ENCODE data around the gene DHX58. TPM values are rescaled to one million over a fixed set of nuclear protein-coding genes. Genes with fewer than 3 reads are reported as not detected.

The DHX58 gene
- total and polyA plus RNA-seq, 2 donors (not counting 1 experiment from before 2014, with no cell fraction given), result 39.7 to 57.6 TPM

- ATAC-seq (ENCODE audit: low read depth) (no peak), DNase-seq (no peak)
- peaks cover 0 to 19% (median 0%) of the 10 kb centered on the region in 3 donors for H3K9me3 ChIP-seq (ENCODE audit: control extremely low read depth in 1 of 3, control insufficient read depth in 2 of 3, insufficient read depth in 1 of 3, low read length in 2 of 3)
- 85% methylated on average over 7 of the region's 7 CpGs for WGBS (ENCODE audit: insufficient coverage)
- H3K9ac ChIP-seq (ENCODE audit: low read length), result no peak overlapping the region
- no peaks in the 10 kb centered on the region for H3K79me2 ChIP-seq (ENCODE audit: control insufficient read depth, insufficient read depth, low read length)
- peaks cover 9% of the 10 kb centered on the region for H3K27me3 Mint-ChIP-seq
- no peaks in the 10 kb centered on the region for H3K4me1 ChIP-seq (ENCODE audit: control insufficient read depth in 2 of 2, insufficient read depth in 2 of 2, low read length in 2 of 2)
- ChIA-PET POLR2A (no interaction called here), CTCF (interaction anchor here (1.2 to 1.5 kb wide), 2 partner anchors 10 to 61 kb away, joined by 3 to 5 read pairs; no protein-coding TSS in a partner anchor)
- peaks cover 0 to 8% (median 0%) of the 10 kb centered on the region in 4 experiments for H3K27me3 ChIP-seq (replicated peaks in 1 of 4; ENCODE audit: control extremely low read depth in 1 of 4, control insufficient read depth in 3 of 4, insufficient read depth in 4 of 4, low read length in 3 of 4)
- no peaks in the 10 kb centered on the region for H3K9me3 Mint-ChIP-seq (ENCODE audit: insufficient read depth)
- intact Hi-C loops (cut with micrococcal nuclease), result no loop called here
- H2AFZ ChIP-seq (ENCODE audit: insufficient read depth, low read depth, low read length, poor library complexity, severe bottlenecking), result no peak overlapping the region
- no peak overlapping the region for H3K4me3 ChIP-seq (ENCODE audit: control extremely low read depth in 1 of 5, extremely low read depth in 1 of 5, insufficient read depth in 1 of 5, low read depth in 2 of 5, low read length in 4 of 5)
- no peak overlapping the region for H3K4me3 Mint-ChIP-seq
- H3K27ac ChIP-seq (ENCODE audit: low read length in 2 of 2), result no peak overlapping the region
- no peaks in the 10 kb centered on the region for H4K20me1 ChIP-seq (ENCODE audit: control insufficient read depth, insufficient read depth, low read length, poor library complexity, severe bottlenecking)
- H3K4me1 Mint-ChIP-seq, result no peaks in the 10 kb centered on the region
- H3K36me3 ChIP-seq (replicated peaks in 1 of 2; ENCODE audit: control extremely low read depth in 1 of 2, control insufficient read depth in 1 of 2, extremely low read depth in 1 of 2, insufficient read depth in 2 of 2, low read length in 1 of 2), result no peaks in the 10 kb centered on the region
- no peak overlapping the region for H3K4me2 ChIP-seq (replicated peaks; ENCODE audit: low read depth, low read length, poor library complexity, severe bottlenecking)
- H3K27ac Mint-ChIP-seq, result no peak overlapping the region
- no peak for TF ChIP-seq EZH2 (IDR thresholded peaks at IDR 0.05; ENCODE audit: borderline replicate concordance, insufficient read depth, low read depth, low read length, poor library complexity, severe bottlenecking)
- no peak for TF ChIP-seq CTCF (IDR thresholded peaks at IDR 0.05)
Observed at GRCh38 chr17:42058063-42058462, 54.5 kb downstream of the DHX58 start.

GRCh38 chr17:42056635-42057034 lies 55.9 kb downstream of the DHX58 start:
- Mint-ChIP-seq H3K4me1 (no peaks in the 10 kb centered on the region), H3K27me3 (peaks cover 23% of the 10 kb centered on the region), H3K4me3 (no peak overlapping the region), H3K9me3 (ENCODE audit: insufficient read depth) (no peaks in the 10 kb centered on the region), H3K27ac (no peak overlapping the region)
- TF ChIP-seq CTCF (IDR thresholded peaks at IDR 0.05), result no peak
- no peak for TF ChIP-seq EZH2 (IDR thresholded peaks at IDR 0.05; ENCODE audit: borderline replicate concordance, insufficient read depth, low read depth, low read length, poor library complexity, severe bottlenecking)
- Histone ChIP-seq H4K20me1 (ENCODE audit: control insufficient read depth, insufficient read depth, low read length, poor library complexity, severe bottlenecking) (no peaks in the 10 kb centered on the region), H3K36me3 (replicated peaks in 1 of 2; ENCODE audit: control extremely low read depth in 1 of 2, control insufficient read depth in 1 of 2, extremely low read depth in 1 of 2, insufficient read depth in 2 of 2, low read length in 1 of 2) (no peaks in the 10 kb centered on the region), H3K4me2 (replicated peaks; ENCODE audit: low read depth, low read length, poor library complexity, severe bottlenecking) (no peak overlapping the region), H3K9me3 (ENCODE audit: control extremely low read depth in 1 of 3, control insufficient read depth in 2 of 3, insufficient read depth in 1 of 3, low read length in 2 of 3) (peaks cover 0 to 19% (median 0%) of the 10 kb centered on the region in 3 donors), H3K79me2 (ENCODE audit: control insufficient read depth, insufficient read depth, low read length) (no peaks in the 10 kb centered on the region), H2AFZ (ENCODE audit: insufficient read depth, low read depth, low read length, poor library complexity, severe bottlenecking) (no peak overlapping the region), H3K9ac (ENCODE audit: low read length) (no peak overlapping the region), H3K27me3 (replicated peaks in 1 of 4; ENCODE audit: control extremely low read depth in 1 of 4, control insufficient read depth in 3 of 4, insufficient read depth in 4 of 4, low read length in 3 of 4) (peaks cover 0 to 8% (median 0%) of the 10 kb centered on the region in 4 experiments), H3K27ac (ENCODE audit: low read length in 2 of 2) (no peak overlapping the region), H3K4me3 (ENCODE audit: control extremely low read depth in 1 of 5, extremely low read depth in 1 of 5, insufficient read depth in 1 of 5, low read depth in 2 of 5, low read length in 4 of 5) (no peak overlapping the region), H3K4me1 (ENCODE audit: control insufficient read depth in 2 of 2, insufficient read depth in 2 of 2, low read length in 2 of 2) (no peaks in the 10 kb centered on the region)
- no peak for ATAC-seq (ENCODE audit: low read depth)
- WGBS (ENCODE audit: insufficient coverage), result 39% methylated on average over 2 of the region's 3 CpGs
- POLR2A ChIA-PET, result no interaction called here
- CTCF ChIA-PET, result interaction anchor here (0.8 to 1.6 kb wide), 2 partner anchors 10 to 59 kb away, joined by 3 to 4 read pairs; no protein-coding TSS in a partner anchor
- intact Hi-C loops (cut with micrococcal nuclease), result no loop called here
- no peak for DNase-seq
